K562 (cell line): ENCODE data around the gene IL1F10. TPM values are rescaled to one million over a fixed set of nuclear protein-coding genes. Genes with fewer than 3 reads are reported as not detected.

Experiments
- ATF1 ChIP-seq, 2 experiments: fragments of 450-650 bp in 1 of 2; IDR thresholded peaks; 2 replicates each; pipeline ENCODE4 v1.6.1; 2016; ENCODE audit warnings: missing compliant biosample characterization in 1 of 2, missing genetic modification characterization in 1 of 2
- ATF4 ChIP-seq: fragments of 450-650 bp; formaldehyde crosslinking; IDR thresholded peaks from 2 replicates; pipeline ENCODE4 v1.4.0; 2022; ENCODE audit warnings: mild to moderate bottlenecking, moderate library complexity
- BRF2 ChIP-seq: IDR thresholded peaks from 3 replicates; pipeline ENCODE4 v1.6.1; 2011; ENCODE audit warnings: borderline replicate concordance, mild to moderate bottlenecking; ENCODE audit not compliant: insufficient read length, insufficient read depth
- CHAMP1 ChIP-seq: fragments of 450-650 bp; IDR thresholded peaks from 2 replicates; pipeline ENCODE4 v1.6.1; 2016; ENCODE audit warnings: mild to moderate bottlenecking
- EP300 ChIP-seq: IDR thresholded peaks from 2 replicates; pipeline ENCODE4 v1.6.1; 2012; ENCODE audit warnings: low read length, improper control_type of control experiment
- ETS2 ChIP-seq: IDR thresholded peaks from 2 replicates; pipeline ENCODE4 v1.6.1; 2016; ENCODE audit warnings: borderline replicate concordance, missing genetic modification characterization, mild to moderate bottlenecking, moderate library complexity, missing compliant biosample characterization; ENCODE audit not compliant: poor library complexity, severe bottlenecking
- GTF2E2 ChIP-seq: fragments of 200-800 bp; sonication (Bioruptor generic); IDR thresholded peaks from 2 replicates; pipeline ENCODE4 v1.6.1; 2016; ENCODE audit warnings: missing genetic modification characterization, missing compliant biosample characterization
- HNRNPK ChIP-seq: fragments of 200-400 bp; formaldehyde crosslinking; IDR thresholded peaks from one replicate; pipeline ENCODE4 v1.6.1; 2018; ENCODE audit warnings: mild to moderate bottlenecking, low read depth, low read length; ENCODE audit not compliant: poor library complexity, severe bottlenecking
- JUNB ChIP-seq: fragments of 450-650 bp; formaldehyde crosslinking; conservative IDR thresholded peaks from 2 replicates; pipeline ENCODE4 v1.4.0; 2020; ENCODE audit warnings: mild to moderate bottlenecking
- LCOR ChIP-seq: sonication (generic); formaldehyde crosslinking; IDR thresholded peaks from 2 replicates; pipeline ENCODE4 v1.8.0; 2022; ENCODE audit warnings: mild to moderate bottlenecking, missing genetic modification reagents
- MAFF ChIP-seq: IDR thresholded peaks from 2 replicates; pipeline ENCODE4 v1.6.1; 2012; ENCODE audit warnings: low read length, improper control_type of control experiment
- MBD1 ChIP-seq: fragments of 250-450 bp; sonication (Bioruptor Pico); IDR thresholded peaks from 2 replicates; pipeline ENCODE4 v1.8.0; 2022; ENCODE audit warnings: inconsistent platforms
- PCBP1 ChIP-seq: fragments of 200-400 bp; formaldehyde crosslinking; IDR thresholded peaks from 2 replicates; pipeline ENCODE4 v1.6.1; 2018; ENCODE audit warnings: mild to moderate bottlenecking, low read depth, low read length; ENCODE audit not compliant: poor library complexity, severe bottlenecking
- RBM14 ChIP-seq: fragments of 200-400 bp; formaldehyde crosslinking; IDR thresholded peaks from 2 replicates; pipeline ENCODE4 v1.6.1; 2018; ENCODE audit warnings: low read depth, mild to moderate bottlenecking, low read length, moderate library complexity, borderline replicate concordance; ENCODE audit not compliant: insufficient read depth
- RBM22 ChIP-seq: fragments of 200-400 bp; formaldehyde crosslinking; IDR thresholded peaks from 2 replicates; pipeline ENCODE4 v1.6.1; 2018; ENCODE audit warnings: low read length, low read depth; ENCODE audit not compliant: poor library complexity, severe bottlenecking
- SRF ChIP-seq, 2 experiments: fragments of 250-450, 450-650 bp in 1 of 2; sonication (Bioruptor Pico) in 1 of 2; sonication (generic) in 1 of 2; formaldehyde crosslinking; IDR thresholded peaks; 2 replicates each; pipeline versions ENCODE4 v1.5.0 to v1.5.1; 2020 to 2022; ENCODE audit warnings: mild to moderate bottlenecking in 1 of 2, missing genetic modification reagents in 1 of 2
- ZEB2 ChIP-seq: fragments of 450-650 bp; IDR thresholded peaks from 2 replicates; pipeline ENCODE4 v1.6.1; 2016
- ZNF124 ChIP-seq: sonication (generic); formaldehyde crosslinking; IDR thresholded peaks from 2 replicates; pipeline ENCODE4 v1.8.1; 2022; ENCODE audit warnings: missing genetic modification reagents
- ZNF174 ChIP-seq: fragments of 250-450 bp; sonication (Bioruptor Pico); IDR thresholded peaks from 2 replicates; pipeline ENCODE4 v1.4.0; 2020; ENCODE audit warnings: mild to moderate bottlenecking
- ZNF224 ChIP-seq: sonication (generic); formaldehyde crosslinking; IDR thresholded peaks from 2 replicates; pipeline ENCODE4 v1.8.0; 2022; ENCODE audit warnings: mild to moderate bottlenecking, missing genetic modification reagents
- ZNF324 ChIP-seq: fragments of 250-450 bp; sonication (Bioruptor Pico); IDR thresholded peaks from 2 replicates; pipeline ENCODE4 v1.4.0; 2020; ENCODE audit warnings: mild to moderate bottlenecking
- ZNF583 ChIP-seq: fragments of 250-450 bp; sonication (Bioruptor Pico); IDR thresholded peaks from 2 replicates; pipeline ENCODE4 v1.4.0; 2020
- ZNF644 ChIP-seq: fragments of 200-800 bp; sonication (Bioruptor generic); IDR thresholded peaks from 2 replicates; pipeline ENCODE4 v1.6.1; 2016; ENCODE audit warnings: low read depth, missing genetic modification characterization, missing compliant biosample characterization
- polyA plus RNA-seq, 8 experiments: library from polyadenylated mRNA; depleted of rRNA in 4 of 8; stranded (reverse) in 5 of 8; unstranded in 3 of 8; fragments of >200 nt; fragmentation: Nextera tagmentation in 2 of 8; fragmentation: Illumina TruSeq in 1 of 8; extraction: Ambion mirVana in 2 of 8; extraction: Trizol in 1 of 8; gene quantifications; 2 replicates each; pipeline versions ENCODE4 v1.2.1 to v1.2.3, GENCODE V29; 2011 to 2014; ENCODE audit warnings: inconsistent platforms in 1 of 8, missing spikeins in 1 of 8
- total RNA-seq, 7 experiments: library from RNA; depleted of rRNA in 6 of 7; stranded (reverse); fragments of >200 nt in 6 of 7; fragmentation: Illumina TruSeq in 2 of 7; extraction: Trizol in 2 of 7; gene quantifications; 2 replicates each; pipeline versions ENCODE4 v1.2.1 to v1.2.3, GENCODE V29; 2011 to 2021; ENCODE audit warnings: low replicate concordance in 1 of 7

Gene IL1F10
- total and polyA plus RNA-seq, 9 of the 15 experiments (the other 6 are each of a cell fraction or from before 2014, with no cell fraction given): not detected

GRCh38 chr2:113105047-113105785, 37.4 kb downstream of the IL1F10 start (continued):
- TF ChIP-seq ZEB2 (no peak), ZNF324 (no peak), ZNF583 (CRISPR knock-in tag) (no peak), PCBP1 (no peak), ATF4 (CRISPR knock-in tag) (no peak), LCOR (CRISPR knock-in tag) (no peak), ZNF224 (CRISPR knock-in tag) (no peak), ETS2 (tag) (no peak), HNRNPK (no peak), ZNF644 (no peak), BRF2 (no peak), MBD1 (CRISPR knock-in tag) (no peak), MAFF (no peak), JUNB (CRISPR knock-in tag) (0 out of 2 replicates have a peak, but pooled peaks have one; percentile 39), GTF2E2 (no peak), ZNF174 (CRISPR knock-in tag) (no peak), ATF1 (CRISPR knock-in tag; IDR thresholded peaks at IDR 0.05) (no peak), ATF1 (tag; IDR thresholded peaks at IDR 0.05) (peak; percentile 88), RBM14 (no peak), ZNF124 (no peak), SRF (CRISPR knock-in tag; IDR thresholded peaks at IDR 0.05) (no peak), CHAMP1 (no peak), RBM22 (no peak), EP300 (no peak)
